HEK293 (cell line): ENCODE results near the gene TM4SF5.

Experiments
- CTCF ChIA-PET: fragments of 350-600 bp; formaldehyde crosslinking; extraction: SDS; loops from one replicate; lab custom pipeline; 2021; ENCODE audit warnings: antibody characterized with exemption; lab: Yijun Ruan, JAX
- POLR2A ChIA-PET: fragments of 300-600 bp; formaldehyde crosslinking; extraction: SDS; loops from one replicate; lab custom pipeline; 2020; ENCODE audit warnings: antibody characterized with exemption, inconsistent platforms; lab: Yijun Ruan, JAX
- H3K27ac ChIP-seq: fragments of 200-500 bp; sonication (Bioruptor generic); 2 replicates; pipeline ENCODE4 v1.5.1; 2014; ENCODE audit warnings: low read depth, low read length, control low read depth, inconsistent platforms; ENCODE audit errors: extremely low read depth
- H3K36me3 ChIP-seq, 2 experiments: fragments of 200-500 bp in 1 of 2; sonication (Bioruptor generic) in 1 of 2; 1 replicate in 1 of 2; 2 replicates in 1 of 2; pipeline ENCODE4 v1.5.1; 2014 to 2017; ENCODE audit warnings: inconsistent platforms in 2 of 2, low read length in 2 of 2; ENCODE audit not compliant: control insufficient read depth in 2 of 2, insufficient read depth in 1 of 2
- H3K4me1 ChIP-seq: fragments of 200-500 bp; sonication (Bioruptor generic); 2 replicates; pipeline ENCODE4 v1.5.1; 2014; ENCODE audit warnings: mild to moderate bottlenecking, low read length, inconsistent platforms; ENCODE audit not compliant: control insufficient read depth, insufficient read depth
- H3K4me3 ChIP-seq: 2 replicates; pipeline ENCODE4 v1.5.1; 2011; ENCODE audit warnings: low read depth, mild to moderate bottlenecking, control low read depth, low read length, moderate library complexity
- H3K9me3 ChIP-seq: fragments of 200-500 bp; sonication (Bioruptor generic); 2 replicates; pipeline ENCODE4 v1.5.1; 2014; ENCODE audit warnings: low read depth, low read length, inconsistent platforms; ENCODE audit not compliant: control insufficient read depth, insufficient read depth
- GLIS1 ChIP-seq: fragments of 450-650 bp; formaldehyde crosslinking; IDR thresholded peaks from 2 replicates; pipeline ENCODE4 v1.5.1; 2016; ENCODE audit warnings: missing biosample characterization, missing genetic modification characterization
- GLIS2 ChIP-seq: fragments of 450-650 bp; formaldehyde crosslinking; IDR thresholded peaks from 2 replicates; pipeline ENCODE4 v1.5.1; 2016; ENCODE audit warnings: missing biosample characterization, missing genetic modification characterization
- KLF16 ChIP-seq: fragments of 450-650 bp; formaldehyde crosslinking; IDR thresholded peaks from 2 replicates; pipeline ENCODE4 v1.5.1; 2017; ENCODE audit warnings: missing biosample characterization, missing genetic modification characterization
- MZF1 ChIP-seq: fragments of 450-650 bp; formaldehyde crosslinking; IDR thresholded peaks from 2 replicates; pipeline ENCODE4 v1.5.1; 2017; ENCODE audit warnings: missing biosample characterization, missing genetic modification characterization, borderline replicate concordance
- SETDB1 ChIP-seq: IDR thresholded peaks from one replicate; pipeline ENCODE4 v1.6.1; 2017; ENCODE audit warnings: mild to moderate bottlenecking, low read length, moderate library complexity, mixed read lengths; ENCODE audit not compliant: insufficient read length
- SP7 ChIP-seq: fragments of 450-650 bp; formaldehyde crosslinking; IDR thresholded peaks from 2 replicates; pipeline ENCODE4 v1.5.1; 2016; ENCODE audit warnings: missing biosample characterization, missing genetic modification characterization
- ZBTB1 ChIP-seq: fragments of 450-650 bp; formaldehyde crosslinking; IDR thresholded peaks from 2 replicates; pipeline ENCODE4 v1.5.1; 2016; ENCODE audit warnings: missing biosample characterization, missing genetic modification characterization
- ZBTB44 ChIP-seq: fragments of 450-650 bp; IDR thresholded peaks from 2 replicates; pipeline ENCODE4 v1.5.1; 2018; ENCODE audit warnings: missing biosample characterization, mild to moderate bottlenecking, missing genetic modification characterization
- ZFHX2 ChIP-seq: fragments of 450-650 bp; formaldehyde crosslinking; conservative IDR thresholded peaks from 2 replicates; pipeline ENCODE4 v1.5.1; 2016; ENCODE audit warnings: missing biosample characterization, missing genetic modification characterization
- ZNF132 ChIP-seq: fragments of 450-650 bp; formaldehyde crosslinking; IDR thresholded peaks from 2 replicates; pipeline ENCODE4 v1.5.1; 2017; ENCODE audit warnings: missing biosample characterization, missing genetic modification characterization, borderline replicate concordance
- ZNF155 ChIP-seq: fragments of 450-650 bp; formaldehyde crosslinking; IDR thresholded peaks from 2 replicates; pipeline ENCODE4 v1.5.1; 2016; ENCODE audit warnings: missing biosample characterization, missing genetic modification characterization
- ZNF175 ChIP-seq: fragments of 450-650 bp; formaldehyde crosslinking; IDR thresholded peaks from 2 replicates; pipeline ENCODE4 v1.5.1; 2016; ENCODE audit warnings: missing biosample characterization, missing genetic modification characterization
- ZNF214 ChIP-seq: fragments of 450-650 bp; formaldehyde crosslinking; IDR thresholded peaks from 2 replicates; pipeline ENCODE4 v1.5.1; 2017; ENCODE audit warnings: missing biosample characterization, mild to moderate bottlenecking, missing genetic modification characterization, borderline replicate concordance
- ZNF26 ChIP-seq: fragments of 450-650 bp; formaldehyde crosslinking; IDR thresholded peaks from 2 replicates; pipeline ENCODE4 v1.5.1; 2016; ENCODE audit warnings: missing biosample characterization, missing genetic modification characterization
- ZNF274 ChIP-seq, 2 experiments: fragments of 200-500 bp in 1 of 2; fragments of 450-650 bp in 1 of 2; sonication (Bioruptor generic) in 1 of 2; formaldehyde crosslinking in 1 of 2; IDR thresholded peaks; 2 replicates each; pipeline versions ENCODE4 v1.5.1 to v1.6.1; 2014 to 2016; ENCODE audit warnings: borderline replicate concordance in 1 of 2, inconsistent platforms in 1 of 2, low read length in 1 of 2, missing biosample characterization in 1 of 2, missing genetic modification characterization in 1 of 2
- ZNF350 ChIP-seq: fragments of 450-650 bp; formaldehyde crosslinking; IDR thresholded peaks from 2 replicates; pipeline ENCODE4 v1.5.0; 2017; ENCODE audit warnings: missing biosample characterization, mild to moderate bottlenecking, missing genetic modification characterization
- ZNF354C ChIP-seq: fragments of 450-650 bp; formaldehyde crosslinking; IDR thresholded peaks from 2 replicates; pipeline ENCODE4 v1.5.1; 2016; ENCODE audit warnings: missing biosample characterization, missing genetic modification characterization, low read depth, borderline replicate concordance
- ZNF529 ChIP-seq: fragments of 450-650 bp; formaldehyde crosslinking; IDR thresholded peaks from 2 replicates; pipeline ENCODE4 v1.5.1; 2017; ENCODE audit warnings: missing genetic modification characterization, missing biosample characterization; ENCODE audit not compliant: insufficient replicate concordance
- ZNF558 ChIP-seq: fragments of 450-650 bp; formaldehyde crosslinking; IDR thresholded peaks from 2 replicates; pipeline ENCODE4 v1.5.1; 2016; ENCODE audit warnings: missing biosample characterization, missing genetic modification characterization
- ZNF600 ChIP-seq: fragments of 450-650 bp; formaldehyde crosslinking; IDR thresholded peaks from 2 replicates; pipeline ENCODE4 v1.5.1; 2016; ENCODE audit warnings: missing biosample characterization, missing genetic modification characterization
- ZNF623 ChIP-seq: fragments of 450-650 bp; formaldehyde crosslinking; IDR thresholded peaks from 2 replicates; pipeline ENCODE4 v1.5.1; 2016; ENCODE audit warnings: missing biosample characterization, missing genetic modification characterization
- ZNF626 ChIP-seq: fragments of 450-650 bp; sonication (Bioruptor Pico); formaldehyde crosslinking; IDR thresholded peaks from 2 replicates; pipeline ENCODE4 v1.5.1; 2018; ENCODE audit warnings: missing biosample characterization, missing genetic modification characterization, inconsistent platforms
- ZNF658 ChIP-seq: fragments of 450-650 bp; formaldehyde crosslinking; IDR thresholded peaks from 2 replicates; pipeline ENCODE4; 2016; ENCODE audit warnings: missing biosample characterization, missing genetic modification characterization
- ZNF701 ChIP-seq: fragments of 450-650 bp; formaldehyde crosslinking; IDR thresholded peaks from 2 replicates; pipeline ENCODE4 v1.5.1; 2016; ENCODE audit warnings: missing biosample characterization, missing genetic modification characterization
- ZSCAN30 ChIP-seq: fragments of 450-650 bp; IDR thresholded peaks from 2 replicates; pipeline ENCODE4 v1.5.1; 2018; ENCODE audit warnings: missing biosample characterization, mild to moderate bottlenecking, missing genetic modification characterization, moderate library complexity

Gene TM4SF5

GRCh38 chr17:4743216-4743615 lies 28.5 kb upstream of the TM4SF5 start:
- Histone ChIP-seq H3K4me3 (no peak overlapping the region), H3K4me1 (peaks cover 8% of the 10 kb centered on the region), H3K27ac (no peak overlapping the region), H3K9me3 (no peaks in the 10 kb centered on the region)
- CTCF ChIA-PET, result no interaction called here
- POLR2A ChIA-PET, result interaction anchor here (1.1 kb wide), 1 partner anchor 11 kb away, joined by 3 read pairs; no protein-coding TSS in a partner anchor
- TF ChIP-seq ZBTB1 (tag by site-specific recombination) (no peak), GLIS1 (tag by site-specific recombination) (no peak), MZF1 (tag by site-specific recombination) (no peak), KLF16 (tag by site-specific recombination) (no peak), ZNF350 (tag by site-specific recombination) (no peak), ZNF701 (tag by site-specific recombination) (no peak), ZBTB44 (no peak), ZNF26 (tag by site-specific recombination) (no peak), ZNF623 (tag by site-specific recombination) (no peak), ZNF274 (IDR thresholded peaks at IDR 0.05; ENCODE audit: low read length) (no peak), ZNF274 (tag by site-specific recombination; IDR thresholded peaks at IDR 0.05; ENCODE audit: borderline replicate concordance) (no peak), SETDB1 (no peak), ZFHX2 (tag by site-specific recombination) (no peak), ZNF175 (no peak), SP7 (tag by site-specific recombination) (no peak), ZNF600 (tag by site-specific recombination) (no peak), ZSCAN30 (tag by site-specific recombination) (no peak), ZNF558 (tag by site-specific recombination) (no peak), ZNF132 (tag by site-specific recombination) (no peak), ZNF354C (tag by site-specific recombination) (no peak)
- TF ChIP-seq, all 188 proteins: peak for 0
- H3K36me3 ChIP-seq, result no peaks in the 10 kb centered on the region

DNA sequence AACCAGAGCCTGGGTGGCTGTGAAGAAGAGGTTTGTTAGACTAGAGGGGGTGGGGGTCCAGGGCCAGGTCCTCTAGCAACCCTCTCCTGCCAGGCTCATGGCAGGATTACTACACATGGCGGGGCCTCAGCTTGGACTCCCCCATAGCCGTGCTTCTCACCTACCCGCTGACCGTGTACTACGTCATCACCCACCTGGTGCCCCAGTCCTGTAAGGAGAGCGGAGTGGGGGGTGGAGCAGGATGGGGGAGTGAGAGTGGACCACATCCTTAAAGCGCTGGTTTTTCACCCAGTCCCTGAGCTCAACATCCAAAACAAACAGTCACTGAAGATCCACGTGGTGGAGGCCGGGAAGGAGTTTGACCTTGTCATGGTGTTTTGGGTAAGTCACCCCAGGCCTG lies 27.8 kb upstream of the TM4SF5 start:
- POLR2A ChIA-PET, result interaction anchor here (1.1 kb wide), 1 partner anchor 12 kb away, joined by 3 read pairs; no protein-coding TSS in a partner anchor
- no peak overlapping the region for H3K27ac ChIP-seq
- H3K36me3 ChIP-seq, result no peaks in the 10 kb centered on the region
- H3K9me3 ChIP-seq, result no peaks in the 10 kb centered on the region
- TF ChIP-seq ZNF658 (tag by site-specific recombination) (no peak), ZNF155 (tag by site-specific recombination) (no peak), GLIS2 (tag by site-specific recombination) (no peak), ZNF529 (tag by site-specific recombination) (no peak), ZNF26 (tag by site-specific recombination) (no peak), ZNF626 (tag by site-specific recombination) (no peak), ZNF214 (tag by site-specific recombination) (no peak), ZNF175 (no peak)
- peaks cover 4% of the 10 kb centered on the region for H3K4me1 ChIP-seq
- CTCF ChIA-PET, result interaction anchor here (0.8 to 0.9 kb wide), 2 partner anchors 20 to 46 kb away, joined by 3 read pairs; no protein-coding TSS in a partner anchor
- H3K4me3 ChIP-seq, result no peak overlapping the region
